ENCODE measurements around the gene CARM1. TPM values are rescaled to one million over a fixed set of nuclear protein-coding genes. Genes with fewer than 3 reads are reported as not detected.

Gene CARM1
- total and polyA plus RNA-seq, 2 donors (not counting 1 experiment from before 2014, with no cell fraction given), result 33.0 to 34.3 TPM

- no peak overlapping the region for H2AFZ ChIP-seq (ENCODE audit: insufficient read depth, low read depth, low read length, poor library complexity, severe bottlenecking)
- H4K20me1 ChIP-seq (ENCODE audit: control insufficient read depth, insufficient read depth, low read length, poor library complexity, severe bottlenecking), result no peaks in the 10 kb centered on the region
- WGBS (ENCODE audit: insufficient coverage), result 80% methylated on average over 1 of the region's 2 CpGs
- TF ChIP-seq EZH2 (IDR thresholded peaks at IDR 0.05; ENCODE audit: borderline replicate concordance, insufficient read depth, low read depth, low read length, poor library complexity, severe bottlenecking) (no peak), CTCF (IDR thresholded peaks at IDR 0.05) (no peak)
- Mint-ChIP-seq H3K4me1 (peaks cover 3% of the 10 kb centered on the region), H3K4me3 (no peak overlapping the region), H3K27me3 (peaks cover 12% of the 10 kb centered on the region), H3K9me3 (ENCODE audit: insufficient read depth) (peaks cover 4% of the 10 kb centered on the region), H3K27ac (no peak overlapping the region)
- no peaks in the 10 kb centered on the region for H3K79me2 ChIP-seq (ENCODE audit: control insufficient read depth, insufficient read depth, low read length)
- peaks cover 0 to 13% (median 0%) of the 10 kb centered on the region in 4 experiments for H3K27me3 ChIP-seq (replicated peaks in 1 of 4; ENCODE audit: control extremely low read depth in 1 of 4, control insufficient read depth in 3 of 4, insufficient read depth in 4 of 4, low read length in 3 of 4)
- intact Hi-C loops (cut with micrococcal nuclease), result no loop called here
- H3K9ac ChIP-seq (ENCODE audit: low read length), result no peak overlapping the region
- no peak overlapping the region for H3K4me2 ChIP-seq (replicated peaks; ENCODE audit: low read depth, low read length, poor library complexity, severe bottlenecking)
- ChIA-PET POLR2A (no interaction called here), CTCF (interaction anchor here (1.1 to 1.2 kb wide), 4 partner anchors 8 to 16 kb away, joined by 3 to 5 read pairs (median 4); partner anchors contain the start of gene TMED1)
- DNase-seq, result no peak
- ATAC-seq (ENCODE audit: low read depth), result no peak
- H3K9me3 ChIP-seq (ENCODE audit: control extremely low read depth in 1 of 3, control insufficient read depth in 2 of 3, insufficient read depth in 1 of 3, low read length in 2 of 3), result peaks cover 4 to 29% (median 11%) of the 10 kb centered on the region in 3 donors
- H3K4me3 ChIP-seq (ENCODE audit: control extremely low read depth in 1 of 5, extremely low read depth in 1 of 5, insufficient read depth in 1 of 5, low read depth in 2 of 5, low read length in 4 of 5), result no peak overlapping the region
- H3K4me1 ChIP-seq (ENCODE audit: control insufficient read depth in 2 of 2, insufficient read depth in 2 of 2, low read length in 2 of 2), result peaks cover 4 to 5% of the 10 kb centered on the region in 2 donors
- no peaks in the 10 kb centered on the region for H3K36me3 ChIP-seq (replicated peaks in 1 of 2; ENCODE audit: control extremely low read depth in 1 of 2, control insufficient read depth in 1 of 2, extremely low read depth in 1 of 2, insufficient read depth in 2 of 2, low read length in 1 of 2)
- no peak overlapping the region for H3K27ac ChIP-seq (ENCODE audit: low read length in 2 of 2)
Measured at GRCh38 chr19:10846500-10847202, 24.7 kb upstream of the CARM1 start.

- Histone ChIP-seq H3K4me2 (replicated peaks; ENCODE audit: low read depth, low read length, poor library complexity, severe bottlenecking) (peak within 1 kb of the TSS; percentile 4), H3K4me3 (ENCODE audit: control extremely low read depth in 1 of 5, extremely low read depth in 1 of 5, insufficient read depth in 1 of 5, low read depth in 2 of 5, low read length in 4 of 5) (peak within 1 kb of the TSS in 1 of 5 experiments; percentile 43), H3K27ac (ENCODE audit: low read length in 2 of 2) (no peak within 1 kb of the TSS), H3K9me3 (ENCODE audit: control extremely low read depth in 1 of 3, control insufficient read depth in 2 of 3, insufficient read depth in 1 of 3, low read length in 2 of 3) (peaks cover 4 to 32% (median 11%) of the 10 kb centered on the region in 3 donors), H3K79me2 (ENCODE audit: control insufficient read depth, insufficient read depth, low read length) (no peaks in the 10 kb centered on the region), H3K27me3 (replicated peaks in 1 of 4; ENCODE audit: control extremely low read depth in 1 of 4, control insufficient read depth in 3 of 4, insufficient read depth in 4 of 4, low read length in 3 of 4) (peaks cover 0 to 13% (median 0%) of the 10 kb centered on the region in 4 experiments), H4K20me1 (ENCODE audit: control insufficient read depth, insufficient read depth, low read length, poor library complexity, severe bottlenecking) (no peaks in the 10 kb centered on the region), H3K4me1 (ENCODE audit: control insufficient read depth in 2 of 2, insufficient read depth in 2 of 2, low read length in 2 of 2) (peaks cover 4 to 5% of the 10 kb centered on the region in 2 donors), H3K36me3 (replicated peaks in 1 of 2; ENCODE audit: control extremely low read depth in 1 of 2, control insufficient read depth in 1 of 2, extremely low read depth in 1 of 2, insufficient read depth in 2 of 2, low read length in 1 of 2) (no peaks in the 10 kb centered on the region), H3K9ac (ENCODE audit: low read length) (no peak within 1 kb of the TSS), H2AFZ (ENCODE audit: insufficient read depth, low read depth, low read length, poor library complexity, severe bottlenecking) (peak within 1 kb of the TSS; percentile 51)
- ChIA-PET CTCF (interaction anchor here (1.1 to 1.5 kb wide), 2 partner anchors 16 to 23 kb away, joined by 3 to 7 read pairs; no protein-coding TSS in a partner anchor), POLR2A (interaction anchor here (0.5 kb wide), 1 partner anchor 259 kb away, joined by 5 read pairs; no protein-coding TSS in a partner anchor)
- Mint-ChIP-seq H3K4me3 (no peak within 1 kb of the TSS), H3K4me1 (peaks cover 3% of the 10 kb centered on the region), H3K27ac (no peak within 1 kb of the TSS), H3K9me3 (ENCODE audit: insufficient read depth) (peaks cover 4% of the 10 kb centered on the region), H3K27me3 (peaks cover 12% of the 10 kb centered on the region)
- TF ChIP-seq CTCF (IDR thresholded peaks at IDR 0.05), result no peak
- TF ChIP-seq EZH2 (IDR thresholded peaks at IDR 0.05; ENCODE audit: borderline replicate concordance, insufficient read depth, low read depth, low read length, poor library complexity, severe bottlenecking), result no peak
- intact Hi-C loops (cut with micrococcal nuclease), result no loop called here
- 12% methylated on average over 5 of the region's 14 CpGs for WGBS (ENCODE audit: insufficient coverage)
- no peak for DNase-seq
- no peak for ATAC-seq (ENCODE audit: low read depth)
Measured at GRCh38 chr19:10848230-10848856, 23.0 kb upstream of the CARM1 start, which contains the start of gene C19orf38. Gene C19orf38, plus strand, starts transcription at chr19:10848415. Its CDS starts 94 bp downstream, at chr19:10848509.
